ENCODE data around the gene METTL9.

GRCh38 chr16:21590796-21591195 is 8.6 kb upstream of the METTL9 start:
- TF ChIP-seq POLR2A (IDR thresholded peaks at IDR 0.05; ENCODE audit: low read depth, low read length): no peak
- no peak for TF ChIP-seq POLR2AphosphoS5 (IDR thresholded peaks at IDR 0.05; ENCODE audit: low read depth, low read length)
- TF ChIP-seq TAF1 (IDR thresholded peaks at IDR 0.05; ENCODE audit: borderline replicate concordance, low read depth, low read length): no peak
